Activated T-cell treated with anti-CD3 and anti-CD28 coated beads, Interleukin-2, amount 50 U/mL, for 72 hours (primary cell): ENCODE data around the gene FARP2. TPM values are rescaled to one million over a fixed set of nuclear protein-coding genes. Genes with fewer than 3 reads are reported as not detected.

Experiments
- ATAC-seq, 2 donors: fragments of 150-1000 bp; cut with Tn5 transposase; replicated peaks in 1 of 2; 2 replicates each; pipeline ENCODE4 v1.10.0; 2021; ENCODE audit warnings: moderate library complexity in 2 of 2, mild to moderate bottlenecking in 1 of 2
- DNase-seq, 2 donors: peaks; one replicate each; pipeline ENCODE4 v3.0.0; 2021 to 2022; ENCODE audit warnings: mixed read lengths in 1 of 2
- H3K27ac Mint-ChIP-seq: one replicate; pipeline ENCODE4 v1.8.0; 2022; ENCODE audit warnings: mild to moderate bottlenecking, moderate library complexity, mixed read lengths
- H3K27me3 Mint-ChIP-seq: one replicate; pipeline ENCODE4 v1.8.0; 2022; ENCODE audit warnings: low read depth, mixed read lengths
- H3K36me3 Mint-ChIP-seq, 2 donors: one replicate each; pipeline ENCODE4 v1.8.0; 2022; ENCODE audit warnings: mixed read lengths in 2 of 2, mild to moderate bottlenecking in 1 of 2; ENCODE audit not compliant: insufficient read depth in 2 of 2
- H3K4me1 Mint-ChIP-seq: one replicate; pipeline ENCODE4 v1.8.0; 2022; ENCODE audit warnings: low read depth, mixed read lengths
- H3K4me3 Mint-ChIP-seq, 2 donors: one replicate each; pipeline ENCODE4 v1.8.0; 2022; ENCODE audit warnings: mild to moderate bottlenecking in 2 of 2, mixed read lengths in 2 of 2, moderate library complexity in 2 of 2
- H3K9me3 Mint-ChIP-seq, 2 donors: one replicate each; pipeline ENCODE4 v1.8.0; 2022; ENCODE audit warnings: mixed read lengths in 2 of 2
- total RNA-seq, 2 donors: library from RNA; stranded (reverse); gene quantifications; one replicate each; pipeline ENCODE4 v1.2.3, GENCODE V29; 2022

Gene FARP2
- total RNA-seq, 2 donors from 2014 or later = 30.2 to 30.8 TPM

- Mint-ChIP-seq H3K4me1 (peaks cover 6% of the 10 kb centered on the region), H3K9me3 (no peaks in the 10 kb centered on the region), H3K4me3 (no peak overlapping the region), H3K36me3 (no peaks in the 10 kb centered on the region), H3K27me3 (peaks cover 5% of the 10 kb centered on the region), H3K27ac (no peak overlapping the region)
- DNase-seq (no peak), ATAC-seq (no peak)
These were observed 109.5 kb downstream of the FARP2 start for GRCh38 chr2:241465543-241465942.

- peaks cover 6% of the 10 kb centered on the region for H3K4me1 Mint-ChIP-seq
- H3K9me3 Mint-ChIP-seq = no peaks in the 10 kb centered on the region
- H3K27ac Mint-ChIP-seq = no peak overlapping the region
- H3K36me3 Mint-ChIP-seq = no peaks in the 10 kb centered on the region
- ATAC-seq (no peak), DNase-seq (no peak)
- H3K4me3 Mint-ChIP-seq = no peak overlapping the region
- H3K27me3 Mint-ChIP-seq = peaks cover 11% of the 10 kb centered on the region
These were observed 110.1 kb downstream of the FARP2 start for GRCh38 chr2:241466230-241466629.

- Mint-ChIP-seq H3K27ac (no peak overlapping the region), H3K4me1 (peaks cover 6% of the 10 kb centered on the region), H3K9me3 (no peaks in the 10 kb centered on the region), H3K27me3 (peaks cover 24% of the 10 kb centered on the region), H3K4me3 (no peak overlapping the region), H3K36me3 (no peaks in the 10 kb centered on the region)
- DNase-seq = no peak
- ATAC-seq = no peak
These were observed 111.8 kb downstream of the FARP2 start for GRCh38 chr2:241467777-241468475.

GRCh38 chr2:241468476-241468781, 112.3 kb downstream of the FARP2 start:
- Mint-ChIP-seq H3K4me1 (peaks cover 6% of the 10 kb centered on the region), H3K9me3 (no peaks in the 10 kb centered on the region), H3K27me3 (peaks cover 29% of the 10 kb centered on the region), H3K36me3 (no peaks in the 10 kb centered on the region), H3K4me3 (no peak overlapping the region), H3K27ac (no peak overlapping the region)
- DNase-seq = no peak
- no peak for ATAC-seq

- Mint-ChIP-seq H3K27me3 (peaks cover 29% of the 10 kb centered on the region), H3K27ac (no peak overlapping the region), H3K4me1 (peaks cover 6% of the 10 kb centered on the region), H3K4me3 (no peak overlapping the region), H3K9me3 (no peaks in the 10 kb centered on the region), H3K36me3 (no peaks in the 10 kb centered on the region)
- DNase-seq (no peak), ATAC-seq (peak in 1 of 2 donors; percentile 40)
These were observed 113.7 kb downstream of the FARP2 start for GRCh38 chr2:241469746-241470145.

- no peak for ATAC-seq
- Mint-ChIP-seq H3K4me1 (peaks cover 6% of the 10 kb centered on the region), H3K9me3 (no peaks in the 10 kb centered on the region), H3K4me3 (no peak overlapping the region), H3K27ac (no peak overlapping the region), H3K27me3 (peaks cover 29% of the 10 kb centered on the region), H3K36me3 (no peaks in the 10 kb centered on the region)
- DNase-seq = no peak
These were observed 117.3 kb downstream of the FARP2 start for GRCh38 chr2:241473399-241473798.

GRCh38 chr2:241475267-241475666, 119.2 kb downstream of the FARP2 start:
- no peak for DNase-seq
- H3K4me3 Mint-ChIP-seq = no peak overlapping the region
- H3K27me3 Mint-ChIP-seq = peaks cover 26% of the 10 kb centered on the region
- no peaks in the 10 kb centered on the region for H3K36me3 Mint-ChIP-seq
- H3K4me1 Mint-ChIP-seq = peaks cover 3% of the 10 kb centered on the region
- ATAC-seq = no peak
- no peak overlapping the region for H3K27ac Mint-ChIP-seq
- no peaks in the 10 kb centered on the region for H3K9me3 Mint-ChIP-seq

GRCh38 chr2:241478166-241478565, 122.1 kb downstream of the FARP2 start:
- H3K4me3 Mint-ChIP-seq = no peak overlapping the region
- H3K27ac Mint-ChIP-seq = no peak overlapping the region
- H3K36me3 Mint-ChIP-seq = no peaks in the 10 kb centered on the region
- no peaks in the 10 kb centered on the region for H3K9me3 Mint-ChIP-seq
- peaks cover 3% of the 10 kb centered on the region for H3K27me3 Mint-ChIP-seq
- ATAC-seq = no peak
- no peak for DNase-seq
- no peaks in the 10 kb centered on the region for H3K4me1 Mint-ChIP-seq

- Mint-ChIP-seq H3K27me3 (no peaks in the 10 kb centered on the region), H3K27ac (no peak overlapping the region), H3K36me3 (no peaks in the 10 kb centered on the region), H3K4me3 (no peak overlapping the region), H3K4me1 (no peaks in the 10 kb centered on the region), H3K9me3 (no peaks in the 10 kb centered on the region)
- no peak for DNase-seq
- ATAC-seq = no peak
These were observed 123.2 kb downstream of the FARP2 start for GRCh38 chr2:241479026-241479898.

GRCh38 chr2:241481687-241482086, 125.6 kb downstream of the FARP2 start:
- Mint-ChIP-seq H3K27me3 (no peaks in the 10 kb centered on the region), H3K36me3 (no peaks in the 10 kb centered on the region), H3K4me1 (no peaks in the 10 kb centered on the region), H3K9me3 (no peaks in the 10 kb centered on the region), H3K27ac (no peak overlapping the region), H3K4me3 (no peak overlapping the region)
- DNase-seq = no peak
- ATAC-seq = no peak

GRCh38 chr2:241482126-241482955, 126.3 kb downstream of the FARP2 start:
- Mint-ChIP-seq H3K36me3 (no peaks in the 10 kb centered on the region), H3K9me3 (no peaks in the 10 kb centered on the region), H3K4me1 (no peaks in the 10 kb centered on the region), H3K4me3 (no peak overlapping the region), H3K27ac (no peak overlapping the region), H3K27me3 (no peaks in the 10 kb centered on the region)
- DNase-seq = no peak
- ATAC-seq = no peak

- DNase-seq (no peak), ATAC-seq (no peak)
- H3K9me3 Mint-ChIP-seq = no peaks in the 10 kb centered on the region
- no peaks in the 10 kb centered on the region for H3K36me3 Mint-ChIP-seq
- no peaks in the 10 kb centered on the region for H3K4me1 Mint-ChIP-seq
- H3K27me3 Mint-ChIP-seq = no peaks in the 10 kb centered on the region
- no peak overlapping the region for H3K4me3 Mint-ChIP-seq
- H3K27ac Mint-ChIP-seq = no peak overlapping the region
These were observed 127.2 kb downstream of the FARP2 start for GRCh38 chr2:241483305-241483704.
